HG03520 (cell line): Measurements from ENCODE around the gene RRBP1.
"Not testable (repeated sequence)": the region's sequence is repeated elsewhere in the genome, so short reads cannot be mapped to it uniquely, and the experiment has no call there.

ENCODE experiments used
- ATAC-seq: cut with Tn5 transposase; IDR thresholded peaks from one replicate; pipeline ENCODE4 v1.9.1; 2021; ENCODE audit warnings: mild to moderate bottlenecking, moderate library complexity; ENCODE audit not compliant: unreplicated experiment

Gene RRBP1

DNA sequence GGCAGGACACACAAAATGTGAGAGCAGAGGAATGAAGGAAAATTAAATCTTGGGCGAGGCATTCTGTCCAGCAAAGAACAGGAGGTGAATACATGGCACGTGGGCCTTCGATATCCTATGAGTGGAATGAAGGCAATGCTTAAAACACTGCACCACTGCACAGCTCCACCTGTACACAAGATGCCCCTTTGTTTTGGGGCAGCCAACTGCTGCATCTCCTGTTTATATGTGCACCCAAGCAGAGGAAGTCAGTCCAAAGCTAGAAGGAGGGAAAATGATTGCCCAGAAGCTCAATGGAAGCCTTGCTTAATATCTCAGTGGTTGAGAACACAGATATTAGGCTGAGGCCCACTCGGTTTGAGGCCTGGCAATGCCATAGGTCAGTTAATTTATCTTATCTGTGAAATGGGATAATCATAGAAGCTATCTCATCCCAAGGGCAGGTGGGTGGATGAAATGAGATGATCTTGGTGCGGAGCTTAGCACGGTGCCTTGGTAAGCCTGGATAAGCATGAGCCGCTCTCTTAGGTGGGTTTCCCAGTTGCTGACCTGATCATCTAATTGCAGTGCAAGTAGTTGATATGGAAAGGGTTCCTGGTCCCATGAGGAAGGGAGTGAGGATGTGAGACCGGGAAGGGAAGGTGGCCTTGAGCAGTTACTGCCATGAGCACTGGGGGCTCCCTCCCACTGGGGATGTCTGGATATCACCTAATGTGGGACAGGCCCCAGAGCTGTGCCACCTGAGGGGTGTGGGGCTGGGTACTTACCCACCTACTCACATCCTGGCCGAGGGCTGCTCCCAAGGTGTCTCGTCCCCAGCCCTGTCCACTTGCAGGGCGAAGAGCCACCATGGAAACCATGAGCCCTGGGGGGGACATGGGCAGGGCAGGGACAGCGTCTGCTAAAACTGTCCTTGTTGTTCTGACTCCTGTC lies 27.6 kb upstream of the RRBP1 start:
- ATAC-seq: no peak

DNA sequence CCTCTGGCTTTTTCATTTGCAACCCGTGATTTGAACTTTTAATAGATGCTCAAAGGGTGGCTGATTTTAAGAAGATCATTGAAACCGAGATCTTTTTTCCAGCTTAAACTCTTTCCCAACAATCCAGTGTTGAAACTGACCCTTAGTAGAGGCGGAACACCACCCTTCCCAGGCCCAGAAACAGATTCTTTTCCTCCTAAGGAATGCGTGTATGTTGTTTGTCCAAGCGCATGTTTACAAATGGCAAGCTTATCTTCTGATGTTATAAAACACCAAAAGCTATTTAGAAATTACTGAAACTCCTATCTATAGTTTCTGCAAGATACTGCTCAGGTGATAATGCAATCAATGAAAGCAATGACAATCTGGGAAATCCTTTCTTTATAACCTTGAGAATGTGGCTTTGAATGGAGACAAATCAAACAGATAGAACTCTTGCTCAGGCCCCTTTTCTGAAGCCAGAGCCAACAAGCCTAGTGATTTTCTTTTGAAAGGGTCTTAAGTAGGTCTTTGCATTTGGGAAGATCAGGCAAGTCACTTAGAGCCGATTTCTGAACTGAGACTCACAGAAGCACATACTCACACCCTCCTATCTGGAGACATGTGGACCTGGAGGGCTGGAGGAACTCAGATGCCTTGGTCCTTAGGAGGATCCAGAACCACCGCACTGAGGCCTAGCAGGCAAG lies 26.8 kb upstream of the RRBP1 start:
- no peak for ATAC-seq

DNA sequence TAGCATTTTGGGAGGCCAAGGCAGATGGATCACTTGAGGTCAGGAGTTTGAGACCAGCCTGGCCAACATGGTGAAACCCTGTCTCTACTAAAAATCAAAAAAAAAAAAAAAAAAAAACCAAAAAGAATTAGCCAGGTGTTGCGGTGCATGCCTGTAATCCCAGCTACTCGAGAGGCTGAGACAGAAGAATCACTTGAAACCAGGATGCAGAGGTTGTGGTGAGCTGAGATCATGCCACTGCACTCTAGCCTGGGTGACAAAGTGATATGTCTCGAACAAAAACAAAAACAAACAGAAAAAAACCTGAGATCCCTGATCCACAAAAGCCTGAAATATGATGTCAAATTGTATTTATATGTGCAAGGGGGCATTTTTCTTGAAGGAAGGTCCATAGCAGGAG lies 25.9 kb upstream of the RRBP1 start:
- ATAC-seq: not testable (repeated sequence)

DNA sequence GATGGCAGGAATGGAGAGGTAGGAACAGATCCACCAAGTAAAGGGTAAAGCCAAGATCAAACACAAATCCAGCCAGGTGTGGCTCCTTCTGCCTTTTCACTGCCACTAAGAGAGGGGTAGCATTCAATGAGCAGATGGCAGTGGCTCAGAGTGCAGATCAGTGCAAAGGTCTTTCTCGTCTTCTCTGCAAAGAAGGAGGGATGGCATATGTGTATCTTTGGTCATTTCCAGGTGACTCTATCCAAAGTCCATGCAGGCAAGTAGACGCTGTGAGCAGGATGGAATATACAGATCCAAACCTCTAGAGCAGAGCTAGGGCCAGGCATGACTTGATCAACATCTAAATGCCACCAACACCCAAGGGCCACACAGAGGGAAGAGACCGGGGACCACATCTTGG lies 24.6 kb upstream of the RRBP1 start:
- ATAC-seq: no peak

DNA sequence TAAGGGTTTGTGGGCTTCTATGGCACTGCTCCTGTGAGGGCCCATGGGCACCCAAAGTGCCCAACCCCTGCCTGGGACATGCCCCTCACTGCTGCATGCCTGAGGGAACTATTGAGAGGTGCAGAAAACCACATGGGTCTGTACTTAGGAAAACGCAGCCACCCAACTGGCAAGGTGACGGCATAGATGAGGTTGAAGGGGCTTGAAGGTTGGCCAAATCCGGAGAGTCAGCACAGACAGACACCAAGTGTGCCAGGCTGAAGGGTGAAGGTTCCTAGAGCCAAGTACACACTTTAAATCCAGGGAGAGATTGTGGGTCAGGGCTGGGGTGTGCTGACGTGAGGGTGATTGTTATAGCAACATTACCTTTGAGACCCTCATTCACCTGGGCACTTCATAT lies 23.9 kb upstream of the RRBP1 start:
- ATAC-seq: no peak

DNA sequence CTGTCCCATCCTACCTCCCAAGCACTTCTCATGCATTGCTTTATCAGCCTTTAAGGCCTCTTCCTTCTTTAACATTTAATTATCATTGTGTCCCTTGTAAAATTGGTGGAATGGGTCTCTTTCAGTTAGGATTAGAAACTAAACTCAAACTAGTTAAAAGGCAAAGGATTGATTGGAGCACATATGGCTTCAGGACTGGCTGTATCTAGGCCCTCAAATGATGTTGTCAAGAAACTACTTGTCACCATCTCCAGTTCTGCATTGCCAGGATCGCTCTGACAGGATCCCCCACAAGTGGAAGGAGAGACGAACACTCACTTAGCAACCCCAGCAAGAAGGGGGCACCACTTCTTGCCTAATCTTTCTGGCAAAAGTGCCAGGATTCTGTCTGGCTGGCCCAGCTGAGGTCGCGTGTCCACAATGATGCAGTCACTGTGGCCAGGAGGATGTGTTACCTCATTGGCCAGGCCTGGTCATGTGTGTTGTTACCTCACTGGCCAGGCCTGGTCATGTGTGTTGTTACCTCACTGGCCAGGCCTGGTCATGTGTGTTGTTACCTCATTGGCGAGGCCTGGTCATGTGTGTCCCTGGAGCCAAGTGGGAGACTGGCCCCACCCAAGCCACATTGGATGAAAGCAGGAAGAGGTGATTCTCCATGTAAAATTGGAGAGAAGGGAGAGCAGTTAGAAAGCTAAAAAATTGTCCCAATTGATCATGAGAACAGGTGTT lies 22.7 kb upstream of the RRBP1 start:
- ATAC-seq: no peak

DNA sequence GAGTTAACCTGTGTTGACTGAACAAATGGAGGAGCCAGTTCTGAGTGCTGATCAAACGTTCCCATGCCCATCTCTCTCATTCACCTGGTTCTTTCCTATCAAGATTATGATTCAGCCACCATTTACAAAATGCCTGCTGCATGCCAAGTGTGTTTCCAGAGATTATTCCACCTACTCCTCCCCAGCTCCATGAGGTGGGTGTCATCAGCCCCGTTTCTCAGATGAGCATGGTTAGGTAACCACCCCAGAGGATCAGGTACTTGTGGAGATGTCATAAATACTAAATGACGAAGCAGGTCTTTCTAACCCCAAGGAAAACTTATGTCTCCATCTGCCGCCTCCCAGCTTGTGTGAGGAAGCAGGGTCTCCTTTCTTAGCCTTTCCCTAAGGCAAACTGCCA lies 19.8 kb upstream of the RRBP1 start:
- ATAC-seq: no peak

DNA sequence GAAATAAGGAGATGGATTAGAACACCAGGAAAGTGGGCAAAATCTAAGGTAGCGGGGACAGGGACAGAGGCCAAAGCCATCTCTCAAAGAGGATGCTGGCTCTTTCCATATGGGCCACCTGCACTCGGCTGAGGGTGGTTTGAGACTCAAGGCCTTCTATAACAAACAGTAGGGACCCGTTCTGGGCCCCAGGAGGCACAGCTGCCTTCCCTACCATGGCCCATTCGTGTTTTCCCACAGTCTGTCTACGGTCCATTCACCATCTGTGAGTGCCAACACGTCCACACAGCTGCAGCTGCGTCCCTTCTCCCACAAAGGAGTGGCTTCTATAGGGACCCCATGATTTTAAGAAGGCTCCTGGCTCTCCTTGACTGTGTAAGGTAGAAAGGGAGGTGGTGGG lies 18.6 kb upstream of the RRBP1 start:
- ATAC-seq: no peak

DNA sequence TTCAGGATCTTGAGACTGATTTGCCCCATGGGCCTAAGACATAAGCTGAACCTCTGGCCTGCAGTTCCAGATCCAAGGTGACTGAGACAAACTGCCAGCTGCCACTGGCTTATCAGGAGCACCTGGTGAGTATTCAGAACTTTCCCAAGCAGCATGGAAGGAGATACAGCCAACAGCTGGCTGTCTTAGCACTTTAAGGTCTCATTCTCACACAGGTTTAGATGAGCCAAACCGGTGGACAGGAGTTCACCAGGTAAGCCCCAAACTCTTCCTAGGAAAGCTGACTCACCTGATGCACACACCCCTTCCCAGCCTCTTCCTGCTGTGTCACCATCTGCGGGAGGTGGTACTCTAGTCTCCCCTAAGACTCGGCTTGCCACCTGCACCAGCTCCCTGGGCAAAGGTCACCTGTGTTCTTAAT lies 17.9 kb upstream of the RRBP1 start, which contains the start of gene BANF2:
Gene BANF2, plus strand, starts transcription at position 36 of the 421 bp plus-strand sequence. CDS start 25,060 bp downstream, outside the sequence.
- no peak for ATAC-seq

DNA sequence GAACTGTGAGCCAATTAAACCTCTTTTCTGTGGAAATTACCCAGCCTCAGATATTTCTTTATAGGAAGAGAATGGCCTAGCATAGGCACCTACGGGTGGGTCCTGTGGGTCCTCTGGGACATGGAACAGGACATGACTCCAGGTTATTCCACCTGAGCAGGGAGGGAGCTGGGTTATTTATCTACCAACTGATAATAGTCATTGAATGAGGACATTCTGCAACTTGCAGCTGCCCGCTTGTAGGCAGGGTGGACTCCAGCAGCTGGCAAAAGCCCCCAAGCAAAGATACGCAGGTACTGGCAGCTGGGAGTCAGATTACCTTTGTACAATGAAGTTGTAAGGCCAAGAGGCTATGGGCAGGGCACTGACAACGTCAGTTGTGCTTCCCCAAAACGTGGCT lies 16.3 kb upstream of the RRBP1 start:
- no peak for ATAC-seq

DNA sequence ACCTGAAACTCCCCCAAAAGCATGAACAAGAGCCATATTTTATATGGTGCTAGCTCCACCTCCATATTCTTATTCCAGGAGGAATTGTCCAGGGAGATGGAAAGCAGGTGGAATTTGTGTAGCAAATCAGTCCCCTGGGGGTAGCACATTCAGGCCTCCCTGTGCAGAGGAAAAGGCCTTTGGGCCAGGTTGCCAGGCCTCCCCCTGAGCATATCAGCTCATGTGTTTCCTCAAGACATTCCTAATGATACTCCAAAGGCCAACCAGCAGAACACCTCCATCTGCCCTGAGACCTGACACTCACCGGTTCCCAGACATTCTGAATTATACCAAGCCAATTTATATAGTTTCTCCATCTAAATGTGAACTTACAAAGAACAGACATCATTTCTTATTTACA lies 15.1 kb upstream of the RRBP1 start:
- ATAC-seq: no peak

DNA sequence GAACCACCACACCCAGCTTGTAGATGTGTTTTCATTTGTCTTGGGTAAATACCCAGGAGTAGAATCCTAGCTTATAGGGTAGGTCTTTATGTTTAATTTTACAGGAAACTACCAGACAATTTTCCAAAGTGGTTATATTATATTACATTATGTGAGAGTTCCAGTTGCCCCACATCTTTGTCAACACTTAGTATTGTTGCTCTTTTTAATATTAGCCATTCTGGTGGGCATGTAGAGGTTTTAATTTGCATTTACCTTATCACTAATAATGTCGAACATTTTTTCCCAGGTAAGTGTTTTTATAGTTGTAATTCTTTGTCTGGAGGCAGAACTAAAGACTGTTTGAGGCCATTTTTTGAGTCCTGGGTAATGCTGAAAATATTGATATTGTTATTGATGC lies 14.2 kb upstream of the RRBP1 start:
- no peak for ATAC-seq

DNA sequence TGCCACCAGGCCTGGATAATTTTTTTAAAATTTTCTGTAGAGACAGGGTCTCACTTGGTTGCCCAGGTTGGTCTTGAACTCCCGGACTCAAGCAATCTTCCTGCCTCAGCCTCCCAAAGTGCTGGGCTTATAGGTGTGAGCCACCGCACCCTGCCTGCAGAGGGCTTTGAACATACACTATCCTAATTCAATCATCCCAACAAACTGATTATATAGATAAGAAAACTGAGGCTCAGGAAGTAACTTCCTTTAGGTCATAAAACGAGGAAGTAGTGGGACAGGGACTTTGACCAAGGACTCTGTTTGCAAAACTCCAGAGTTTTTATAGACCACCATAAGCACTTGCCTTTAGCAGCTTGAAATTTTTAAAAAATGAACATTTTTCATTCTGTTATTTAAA lies 12.7 kb upstream of the RRBP1 start:
- ATAC-seq: no peak

DNA sequence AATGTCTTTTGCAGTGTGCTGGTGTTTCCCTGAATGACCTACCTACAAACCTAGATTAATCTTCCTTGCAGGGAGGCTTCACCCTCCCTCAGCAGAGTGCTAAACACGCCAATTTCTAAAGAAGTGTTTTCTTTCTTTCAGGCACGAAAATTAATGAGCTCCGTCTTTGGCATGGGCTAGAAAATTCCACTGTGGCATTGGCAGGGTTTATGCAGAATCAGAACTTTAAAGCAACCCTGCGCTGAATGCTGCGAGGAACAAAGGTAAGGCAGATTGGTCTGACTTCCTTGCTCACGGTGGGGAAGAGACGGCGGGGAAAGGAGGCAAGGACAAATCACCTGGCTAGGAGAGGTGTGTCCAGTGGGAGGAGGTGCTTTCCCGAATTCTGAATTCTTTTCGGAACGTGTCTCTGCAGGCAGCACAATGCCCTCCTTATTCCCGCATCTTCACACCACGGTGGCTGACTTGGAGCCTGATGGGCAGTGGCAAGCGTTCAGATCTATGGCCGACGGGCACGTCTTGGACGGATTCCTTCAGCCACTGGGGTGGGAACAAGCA lies 11.5 kb upstream of the RRBP1 start:
- no peak for ATAC-seq

DNA sequence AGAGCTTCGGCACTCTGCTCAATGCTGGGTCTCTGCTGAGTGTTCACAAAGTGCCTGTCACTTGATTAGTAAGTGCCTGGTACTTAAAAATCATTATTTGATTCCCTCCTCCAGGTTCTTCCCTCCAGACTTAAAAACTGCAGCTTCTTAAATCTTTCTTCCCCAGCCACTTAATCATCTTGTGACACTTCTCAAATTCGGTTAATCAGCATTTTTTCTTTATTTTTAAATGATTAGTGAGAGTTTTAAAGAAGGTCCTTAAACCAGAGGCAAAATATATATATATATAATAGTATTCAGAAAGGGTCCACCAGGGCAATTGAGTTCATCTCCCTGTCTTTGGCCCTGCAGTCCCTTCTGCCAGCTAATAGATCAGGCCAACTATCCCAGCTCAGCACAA lies 9.7 kb upstream of the RRBP1 start:
- no peak for ATAC-seq

DNA sequence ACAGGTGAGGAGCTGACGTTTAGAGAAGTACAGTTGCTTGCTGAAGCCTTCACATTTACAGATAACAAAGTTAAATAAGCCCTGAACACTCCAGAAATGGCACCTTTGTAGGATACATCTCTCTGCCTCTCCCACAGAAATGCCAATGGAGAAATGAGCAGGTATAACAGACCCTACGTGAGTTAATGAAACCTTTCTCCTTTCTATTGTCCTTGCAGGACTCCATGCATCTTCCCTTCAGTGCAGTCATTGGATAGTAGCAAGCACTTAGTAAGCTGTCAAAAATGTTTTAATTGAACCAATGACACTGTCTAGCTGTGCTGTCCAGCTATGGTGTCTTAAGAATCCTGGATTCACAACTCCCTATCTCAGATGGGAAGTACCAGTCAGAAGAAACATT lies 8.1 kb upstream of the RRBP1 start:
- ATAC-seq: no peak

DNA sequence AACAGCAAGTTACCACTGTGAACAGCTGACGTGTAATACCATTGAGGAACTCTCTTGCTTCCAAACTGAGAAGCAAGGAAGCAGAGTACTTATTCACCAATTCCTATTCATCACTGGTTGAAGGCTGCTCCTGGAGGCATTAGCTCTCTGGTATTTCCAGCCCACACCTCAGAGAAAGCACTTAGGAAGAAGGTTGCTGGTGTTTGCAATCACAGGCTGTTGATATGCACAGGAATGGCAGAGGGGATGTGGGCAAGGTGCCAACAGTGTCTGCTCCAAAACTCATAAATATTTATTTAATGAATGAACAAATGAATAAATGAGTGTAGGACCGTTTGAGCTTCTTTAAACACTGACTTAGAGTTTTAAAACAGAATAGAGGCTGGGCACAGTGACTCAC lies 6.9 kb upstream of the RRBP1 start:
- no peak for ATAC-seq

DNA sequence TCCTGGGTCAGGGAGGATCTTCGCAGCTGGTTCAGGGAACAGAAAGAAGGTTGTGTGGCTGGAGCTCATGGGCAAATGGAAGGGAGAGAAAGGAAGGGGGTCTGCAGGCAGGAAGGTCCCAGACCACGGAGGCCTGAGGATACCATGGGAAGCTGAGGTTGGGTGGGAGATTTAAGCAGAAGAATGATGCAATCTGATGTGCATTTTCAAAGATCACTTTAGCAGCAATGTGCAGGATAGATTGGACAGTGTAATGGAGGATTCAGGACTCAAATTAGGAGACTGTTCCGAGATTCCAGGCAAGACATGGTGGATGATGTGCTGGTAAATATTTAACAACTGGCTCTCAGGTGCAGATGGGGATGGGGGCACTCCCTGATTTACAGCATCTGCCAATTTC lies 5.8 kb upstream of the RRBP1 start:
- no peak for ATAC-seq

DNA sequence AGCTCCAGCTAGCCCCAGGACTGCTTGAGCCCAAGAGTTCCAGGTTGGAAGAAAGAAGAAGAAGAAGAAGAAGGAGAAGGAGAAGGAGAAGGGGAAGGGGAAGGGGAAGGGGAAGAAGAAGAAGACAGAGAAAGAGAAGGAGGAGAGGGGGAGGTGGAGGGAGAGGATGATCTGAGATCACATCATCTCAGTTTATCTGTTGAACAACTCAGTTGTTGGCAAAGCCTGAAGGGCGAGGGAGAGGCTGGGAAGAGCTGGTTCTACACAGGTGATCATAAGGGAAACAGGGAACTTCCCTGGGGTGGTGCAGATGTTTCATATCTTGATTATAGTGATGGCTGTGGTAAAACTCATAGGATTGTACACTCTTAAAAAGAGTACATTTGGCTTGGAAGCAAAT lies 3.1 kb upstream of the RRBP1 start:
- no peak for ATAC-seq

DNA sequence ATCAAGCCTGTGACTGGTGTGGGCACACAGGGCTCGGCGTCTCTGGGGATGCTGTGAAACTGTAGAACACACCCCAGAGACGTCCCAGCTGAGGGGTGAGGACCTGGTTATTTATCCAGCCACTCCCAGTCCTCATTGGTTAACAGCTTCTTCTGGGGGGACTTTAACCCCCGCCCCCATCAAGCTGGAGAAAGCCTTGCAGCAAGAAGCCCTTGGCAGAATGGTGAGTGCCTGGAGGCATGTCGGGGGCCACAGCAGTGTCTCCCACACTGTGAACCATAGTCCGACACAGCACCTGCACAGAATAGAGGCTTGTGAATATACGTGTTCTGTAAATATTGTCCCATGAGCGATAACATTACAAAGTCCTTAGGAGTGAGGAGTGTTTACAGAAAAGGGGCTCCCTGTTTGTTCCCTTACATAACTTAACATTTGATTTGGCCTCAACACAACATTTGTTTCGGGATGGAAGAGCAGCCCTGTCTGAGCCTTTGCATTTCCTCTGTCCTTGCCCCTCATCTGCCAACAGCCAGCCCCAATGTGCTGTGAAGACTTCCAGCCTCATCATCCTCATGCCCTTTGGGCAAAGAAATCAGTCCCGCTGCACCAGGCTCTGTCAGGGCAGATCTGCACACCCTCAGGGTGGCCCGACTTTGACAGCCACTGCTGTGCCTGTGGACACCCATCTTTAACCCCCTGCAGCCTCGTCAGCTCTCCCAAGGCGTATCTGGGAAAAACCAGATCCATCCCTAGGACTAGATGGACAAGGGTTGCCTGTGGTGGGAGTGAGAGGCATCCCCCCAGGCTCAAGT lies 2.2 kb upstream of the RRBP1 start:
- no peak for ATAC-seq
